ENCODE data around the gene TM7SF2. TPM values are rescaled to one million over a fixed set of nuclear protein-coding genes. Genes with fewer than 3 reads are reported as not detected.

The TM7SF2 gene
- total and polyA plus RNA-seq, 2 of the 13 experiments (the other 11 are each of a cell fraction or from before 2014, with no cell fraction given), result 56.0 to 66.9 TPM

DNA sequence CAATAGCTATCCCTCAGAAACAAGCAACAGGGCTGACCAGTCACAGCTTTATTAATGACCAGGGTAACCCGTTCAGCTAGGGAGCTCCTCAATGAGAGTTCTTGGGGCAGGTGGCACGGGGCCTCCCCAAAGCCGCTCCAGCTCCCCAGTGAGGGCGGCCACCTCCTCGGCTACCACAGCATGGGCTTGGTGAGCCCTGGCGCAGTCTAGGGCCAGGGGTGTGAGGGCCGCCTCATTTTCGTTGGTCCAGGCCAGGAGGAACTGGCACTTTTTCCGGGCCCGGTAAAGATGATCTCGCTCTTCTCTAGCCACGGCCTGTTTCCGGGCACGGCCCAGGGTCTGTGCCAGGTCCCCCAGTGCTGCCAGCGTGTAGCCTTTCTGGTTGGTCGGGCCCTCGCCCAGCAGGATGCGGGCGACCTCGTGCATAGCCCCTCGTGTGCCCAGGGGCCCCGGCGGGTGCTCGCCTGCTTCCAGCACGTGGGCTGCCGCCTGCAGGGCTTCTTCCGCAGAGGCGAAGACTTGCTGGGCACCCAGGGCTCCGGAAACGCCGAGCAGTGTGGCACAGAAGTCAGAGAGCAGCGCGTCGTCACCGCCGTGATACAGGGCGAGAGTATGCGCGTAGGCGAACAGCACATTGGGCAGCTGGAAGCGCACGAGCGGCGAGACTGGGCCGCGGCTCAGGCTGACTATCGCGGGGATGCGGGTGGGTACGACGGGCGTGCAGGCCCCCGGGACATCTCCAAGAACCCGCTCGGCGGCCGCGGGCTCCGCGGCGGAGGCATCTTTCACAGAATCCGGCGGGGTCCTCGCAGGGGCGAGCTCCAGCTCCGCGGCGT is 4.9 kb downstream of the TM7SF2 start:
- no peaks in the 10 kb centered on the region for H3K9me3 ChIP-seq (ENCODE audit: low read length)
- peaks cover 7 to 22% of the 10 kb centered on the region in 2 experiments; a peak in 4 of 5 replicates for H3K36me3 ChIP-seq (replicated peaks in 1 of 2; ENCODE audit: control insufficient read depth in 1 of 2, insufficient read depth in 2 of 2, low read length in 2 of 2)
- ATAC-seq (peak; percentile 2), DNase-seq (ENCODE audit: low spot score) (no peak), FAIRE-seq (no peak)
- WGBS (ENCODE audit: low lambda C conversion rate), result 48% methylated on average over 23 of the region's 68 CpGs
- peaks cover 23% of the 10 kb centered on the region for H3K79me2 ChIP-seq (ENCODE audit: insufficient read depth, low read length)
- no peaks in the 10 kb centered on the region for H4K20me1 ChIP-seq (ENCODE audit: insufficient read depth, low read length)
- intact Hi-C loops (cut with micrococcal nuclease; ENCODE audit: unreplicated experiment) (loop anchor here (2.0 kb wide), 1 partner anchor 50 kb away; no protein-coding TSS in a partner anchor), in situ Hi-C loops (cut with HindIII; ENCODE audit: extremely low pct_ligation_motif_present, low pct_unique_long_range_greater_than_20kb) (no loop called here)
- peak overlapping the region; percentile 75 for H3K27ac ChIP-seq (ENCODE audit: extremely low read length, insufficient read depth, low read length)
- peak overlapping the region; percentile 90 for H3K9ac ChIP-seq (ENCODE audit: insufficient read depth, low read depth, low read length)
- no peaks in the 10 kb centered on the region; a peak in 1 of 5 replicates for H3K27me3 ChIP-seq (ENCODE audit: control insufficient read depth in 1 of 2, insufficient read depth in 2 of 2, low read length in 2 of 2)
- no peak overlapping the region for H2AFZ ChIP-seq (ENCODE audit: low read length)
- peak overlapping the region; percentile 73 to 88 (median 80) for H3K4me3 ChIP-seq (replicated peaks in 1 of 3; ENCODE audit: insufficient read depth in 1 of 3, low read depth in 2 of 3, low read length in 3 of 3)
- CTCF ChIA-PET (ENCODE audit: low intra/inter-chr PET ratio, low total read pairs), result no interaction called here
- H3K4me2 ChIP-seq (ENCODE audit: low read depth, low read length), result peak overlapping the region; percentile 80
- POLR2A ChIA-PET, result interaction anchor here (1.0 to 4.1 kb wide), 8 partner anchors 12 to 267 kb away, joined by 3 to 23 read pairs (median 4); partner anchors contain the start of genes GPHA2, SAC3D1, SYVN1 and VPS51
- H3K4me1 ChIP-seq (ENCODE audit: insufficient read depth, low read length), result peaks cover 42% of the 10 kb centered on the region
- no TSS peak for BruUV-seq (replicated peaks)
- TF ChIP-seq GZF1 (CRISPR knock-in tag; IDR thresholded peaks at IDR 0.05), result no peak
- TF ChIP-seq, protein P1, sequence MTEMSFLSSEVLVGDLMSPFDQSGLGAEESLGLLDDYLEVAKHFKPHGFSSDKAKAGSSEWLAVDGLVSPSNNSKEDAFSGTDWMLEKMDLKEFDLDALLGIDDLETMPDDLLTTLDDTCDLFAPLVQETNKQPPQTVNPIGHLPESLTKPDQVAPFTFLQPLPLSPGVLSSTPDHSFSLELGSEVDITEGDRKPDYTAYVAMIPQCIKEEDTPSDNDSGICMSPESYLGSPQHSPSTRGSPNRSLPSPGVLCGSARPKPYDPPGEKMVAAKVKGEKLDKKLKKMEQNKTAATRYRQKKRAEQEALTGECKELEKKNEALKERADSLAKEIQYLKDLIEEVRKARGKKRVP (CRISPR knock-in tag; IDR thresholded peaks at IDR 0.05), result no peak
- no peak for TF ChIP-seq GPN1 (CRISPR knock-in tag; IDR thresholded peaks at IDR 0.05; ENCODE audit: borderline replicate concordance)
- TF ChIP-seq, protein P2, sequence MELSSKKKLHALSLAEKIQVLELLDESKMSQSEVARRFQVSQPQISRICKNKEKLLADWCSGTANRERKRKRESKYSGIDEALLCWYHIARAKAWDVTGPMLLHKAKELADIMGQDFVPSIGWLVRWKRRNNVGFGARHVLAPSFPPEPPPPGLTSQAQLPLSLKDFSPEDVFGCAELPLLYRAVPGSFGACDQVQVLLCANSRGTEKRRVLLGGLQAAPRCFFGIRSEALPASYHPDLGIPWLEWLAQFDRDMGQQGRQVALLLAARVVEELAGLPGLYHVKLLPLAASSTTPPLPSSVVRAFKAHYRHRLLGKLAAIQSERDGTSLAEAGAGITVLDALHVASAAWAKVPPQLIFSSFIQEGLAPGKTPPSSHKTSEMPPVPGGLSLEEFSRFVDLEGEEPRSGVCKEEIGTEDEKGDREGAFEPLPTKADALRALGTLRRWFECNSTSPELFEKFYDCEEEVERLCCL (CRISPR knock-in tag; IDR thresholded peaks at IDR 0.05; ENCODE audit: borderline replicate concordance), result no peak
- TF ChIP-seq, protein P3, sequence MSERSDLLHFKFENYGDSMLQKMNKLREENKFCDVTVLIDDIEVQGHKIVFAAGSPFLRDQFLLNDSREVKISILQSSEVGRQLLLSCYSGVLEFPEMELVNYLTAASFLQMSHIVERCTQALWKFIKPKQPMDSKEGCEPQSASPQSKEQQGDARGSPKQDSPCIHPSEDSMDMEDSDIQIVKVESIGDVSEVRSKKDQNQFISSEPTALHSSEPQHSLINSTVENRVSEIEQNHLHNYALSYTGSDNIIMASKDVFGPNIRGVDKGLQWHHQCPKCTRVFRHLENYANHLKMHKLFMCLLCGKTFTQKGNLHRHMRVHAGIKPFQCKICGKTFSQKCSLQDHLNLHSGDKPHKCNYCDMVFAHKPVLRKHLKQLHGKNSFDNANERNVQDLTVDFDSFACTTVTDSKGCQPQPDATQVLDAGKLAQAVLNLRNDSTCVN (CRISPR knock-in tag; IDR thresholded peaks at IDR 0.05; ENCODE audit: borderline replicate concordance), result no peak
- TF ChIP-seq PHF8 (CRISPR knock-in tag; IDR thresholded peaks at IDR 0.05), result no peak
- no peak for TF ChIP-seq RFX1 (IDR thresholded peaks at IDR 0.05)
- TF ChIP-seq, protein P4, sequence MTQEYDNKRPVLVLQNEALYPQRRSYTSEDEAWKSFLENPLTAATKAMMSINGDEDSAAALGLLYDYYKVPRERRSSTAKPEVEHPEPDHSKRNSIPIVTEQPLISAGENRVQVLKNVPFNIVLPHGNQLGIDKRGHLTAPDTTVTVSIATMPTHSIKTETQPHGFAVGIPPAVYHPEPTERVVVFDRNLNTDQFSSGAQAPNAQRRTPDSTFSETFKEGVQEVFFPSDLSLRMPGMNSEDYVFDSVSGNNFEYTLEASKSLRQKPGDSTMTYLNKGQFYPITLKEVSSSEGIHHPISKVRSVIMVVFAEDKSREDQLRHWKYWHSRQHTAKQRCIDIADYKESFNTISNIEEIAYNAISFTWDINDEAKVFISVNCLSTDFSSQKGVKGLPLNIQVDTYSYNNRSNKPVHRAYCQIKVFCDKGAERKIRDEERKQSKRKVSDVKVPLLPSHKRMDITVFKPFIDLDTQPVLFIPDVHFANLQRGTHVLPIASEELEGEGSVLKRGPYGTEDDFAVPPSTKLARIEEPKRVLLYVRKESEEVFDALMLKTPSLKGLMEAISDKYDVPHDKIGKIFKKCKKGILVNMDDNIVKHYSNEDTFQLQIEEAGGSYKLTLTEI (CRISPR knock-in tag; conservative IDR thresholded peaks at IDR 0.05), result no peak
- TF ChIP-seq, protein P5, sequence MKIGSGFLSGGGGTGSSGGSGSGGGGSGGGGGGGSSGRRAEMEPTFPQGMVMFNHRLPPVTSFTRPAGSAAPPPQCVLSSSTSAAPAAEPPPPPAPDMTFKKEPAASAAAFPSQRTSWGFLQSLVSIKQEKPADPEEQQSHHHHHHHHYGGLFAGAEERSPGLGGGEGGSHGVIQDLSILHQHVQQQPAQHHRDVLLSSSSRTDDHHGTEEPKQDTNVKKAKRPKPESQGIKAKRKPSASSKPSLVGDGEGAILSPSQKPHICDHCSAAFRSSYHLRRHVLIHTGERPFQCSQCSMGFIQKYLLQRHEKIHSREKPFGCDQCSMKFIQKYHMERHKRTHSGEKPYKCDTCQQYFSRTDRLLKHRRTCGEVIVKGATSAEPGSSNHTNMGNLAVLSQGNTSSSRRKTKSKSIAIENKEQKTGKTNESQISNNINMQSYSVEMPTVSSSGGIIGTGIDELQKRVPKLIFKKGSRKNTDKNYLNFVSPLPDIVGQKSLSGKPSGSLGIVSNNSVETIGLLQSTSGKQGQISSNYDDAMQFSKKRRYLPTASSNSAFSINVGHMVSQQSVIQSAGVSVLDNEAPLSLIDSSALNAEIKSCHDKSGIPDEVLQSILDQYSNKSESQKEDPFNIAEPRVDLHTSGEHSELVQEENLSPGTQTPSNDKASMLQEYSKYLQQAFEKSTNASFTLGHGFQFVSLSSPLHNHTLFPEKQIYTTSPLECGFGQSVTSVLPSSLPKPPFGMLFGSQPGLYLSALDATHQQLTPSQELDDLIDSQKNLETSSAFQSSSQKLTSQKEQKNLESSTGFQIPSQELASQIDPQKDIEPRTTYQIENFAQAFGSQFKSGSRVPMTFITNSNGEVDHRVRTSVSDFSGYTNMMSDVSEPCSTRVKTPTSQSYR (CRISPR knock-in tag; IDR thresholded peaks at IDR 0.05; ENCODE audit: borderline replicate concordance), result no peak
- peak; percentile 22; the same call in 1 of the 2 replicates for TF ChIP-seq ZNF816 (CRISPR knock-in tag; IDR thresholded peaks at IDR 0.05; ENCODE audit: borderline replicate concordance)
- no peak for TF ChIP-seq NCOA2 (CRISPR knock-in tag; IDR thresholded peaks at IDR 0.05)
- TF ChIP-seq FOXO1 (CRISPR knock-in tag; IDR thresholded peaks at IDR 0.05), result 0 out of 2 replicates have a peak, but pooled peaks have one; percentile 17
- TF ChIP-seq CENPT (CRISPR knock-in tag; IDR thresholded peaks at IDR 0.05; ENCODE audit: low read depth), result peak; percentile 79
- 0 out of 2 replicates have a peak, but pooled peaks have one; percentile 36 for TF ChIP-seq ZNF160 (CRISPR knock-in tag; IDR thresholded peaks at IDR 0.05)

Measured in HepG2 (cell line).